NT2/D1 (cell line): ENCODE data around the gene DISP2.

ENCODE experiments used
- SUZ12 ChIP-seq: IDR thresholded peaks from 2 replicates; pipeline ENCODE4 v1.6.1; 2011; ENCODE audit not compliant: insufficient read length, insufficient read depth; ENCODE audit errors: extremely low read depth
- YY1 ChIP-seq: IDR thresholded peaks from 2 replicates; pipeline ENCODE4 v1.6.1; 2011; ENCODE audit not compliant: insufficient read length, insufficient read depth
- ZNF274 ChIP-seq: IDR thresholded peaks from 2 replicates; pipeline ENCODE4 v1.6.1; 2011; ENCODE audit warnings: mild to moderate bottlenecking, low read depth, low read length

DNA sequence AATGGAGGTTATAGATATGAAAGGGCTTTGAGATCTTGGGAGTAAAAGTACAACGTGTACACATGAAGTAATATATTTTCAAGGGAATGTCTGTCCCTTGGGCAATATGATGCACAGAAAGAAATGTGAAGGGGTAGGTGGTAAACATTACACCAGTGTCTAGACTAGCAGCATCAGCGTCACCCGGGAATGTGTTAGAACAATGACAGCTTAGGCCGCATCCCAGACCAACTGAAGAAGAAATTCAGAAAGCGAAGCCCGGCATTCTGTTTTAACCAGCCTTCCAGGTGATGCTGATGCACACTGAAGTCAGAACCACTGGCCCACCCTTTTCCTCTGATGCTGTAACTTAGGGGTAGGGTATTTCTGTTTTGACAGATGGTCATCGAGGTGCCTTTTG, 28.2 kb upstream of the DISP2 start:
- no peak for TF ChIP-seq SUZ12
- TF ChIP-seq YY1 = no peak
- no peak for TF ChIP-seq ZNF274
